Measurements from ENCODE around the gene GJB4.

GJB4 gene

DNA sequence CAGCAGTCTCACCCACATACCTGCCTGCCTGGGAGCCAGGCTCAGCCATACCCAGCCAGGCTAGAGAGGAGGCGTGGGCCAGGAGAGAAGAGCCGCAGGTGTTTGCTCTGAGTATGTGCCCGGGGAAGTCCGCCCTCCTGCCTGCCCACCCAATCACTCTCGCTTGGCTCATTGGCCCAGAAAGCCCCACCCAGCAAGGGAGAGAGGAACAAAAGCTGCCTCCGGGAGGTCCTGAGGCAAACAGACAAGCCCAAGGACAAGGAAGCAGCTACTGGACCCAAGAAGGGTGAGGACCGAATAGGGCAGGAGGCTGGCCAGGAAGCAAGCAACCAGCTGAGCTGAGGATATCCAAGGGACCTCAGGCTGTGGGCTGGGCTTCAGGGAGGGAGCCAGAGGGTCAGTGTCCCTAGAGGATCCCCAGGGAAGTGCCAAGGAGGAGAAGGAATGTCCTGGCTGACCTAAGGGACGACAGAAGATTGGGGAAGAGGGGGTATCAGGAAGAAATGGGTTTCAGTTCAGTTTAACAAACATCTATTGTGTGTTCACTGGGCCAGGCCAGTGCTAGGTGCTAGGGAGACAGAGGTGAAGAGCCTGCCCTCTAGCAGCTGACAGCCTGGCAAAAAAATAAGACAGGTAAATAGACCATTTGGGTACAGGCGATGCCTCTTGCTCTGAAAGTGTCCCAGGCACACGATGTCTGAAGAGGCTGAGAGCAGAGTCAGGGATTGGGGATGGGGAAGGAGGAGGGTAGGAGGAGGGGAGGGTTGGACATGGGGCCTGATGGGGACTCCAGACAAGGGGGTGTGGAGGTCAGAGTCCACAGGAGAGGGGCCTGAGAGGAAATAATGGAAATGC is at the start of gene GJB4:
Gene GJB4 (plus strand): TSS at position 238 of the 855 bp plus-strand sequence. CDS start 1,515 bp downstream, outside the sequence.
- no peak for DNase-seq (ENCODE audit: low read depth)
- no peak within 1 kb of the TSS for H3K4me3 ChIP-seq (ENCODE audit: low read depth, low read length)
- no peak for TF ChIP-seq CTCF (conservative IDR thresholded peaks at IDR 0.05; ENCODE audit: low read depth, low read length)

GRCh38 chr1:34710812-34711211 is 48.7 kb upstream of the GJB4 start:
- no peak for TF ChIP-seq CTCF (conservative IDR thresholded peaks at IDR 0.05; ENCODE audit: low read depth, low read length)
- H3K4me3 ChIP-seq (ENCODE audit: low read depth, low read length) = no peak overlapping the region

GRCh38 chr1:34711485-34711884 is 48.1 kb upstream of the GJB4 start:
- no peak for TF ChIP-seq CTCF (conservative IDR thresholded peaks at IDR 0.05; ENCODE audit: low read depth, low read length)
- no peak for DNase-seq (ENCODE audit: low read depth)
- H3K4me3 ChIP-seq (ENCODE audit: low read depth, low read length) = no peak overlapping the region

More at GRCh38 chr1:34710812-34711211, 48.7 kb upstream of the GJB4 start:
- DNase-seq (ENCODE audit: low read depth) = no peak

- TF ChIP-seq CTCF (conservative IDR thresholded peaks at IDR 0.05; ENCODE audit: low read depth, low read length) = no peak
- DNase-seq (ENCODE audit: low read depth) = no peak
- H3K4me3 ChIP-seq (ENCODE audit: low read depth, low read length) = no peak overlapping the region
Measured at GRCh38 chr1:34712007-34712688, 47.4 kb upstream of the GJB4 start.

GRCh38 chr1:34713443-34713842 is 46.1 kb upstream of the GJB4 start:
- no peak for TF ChIP-seq CTCF (conservative IDR thresholded peaks at IDR 0.05; ENCODE audit: low read depth, low read length)
- H3K4me3 ChIP-seq (ENCODE audit: low read depth, low read length) = no peak overlapping the region
- DNase-seq (ENCODE audit: low read depth) = no peak

GRCh38 chr1:34714386-34714785 is 45.2 kb upstream of the GJB4 start:
- DNase-seq (ENCODE audit: low read depth) = no peak
- TF ChIP-seq CTCF (conservative IDR thresholded peaks at IDR 0.05; ENCODE audit: low read depth, low read length) = no peak
- no peak overlapping the region for H3K4me3 ChIP-seq (ENCODE audit: low read depth, low read length)

Measured in choroid plexus epithelial cell (primary cell).